DMS153 treated with DMSO at 0.1 percent for 48 hours (cell line): ENCODE results near the gene NUP107.
"Not testable (repeated sequence)": the region's sequence is repeated elsewhere in the genome, so short reads cannot be mapped to it uniquely, and the experiment has no call there.

Experiments used
- DNase-seq: peaks from one replicate; lab custom pipeline; 2025; ENCODE audit not compliant: unreplicated experiment; lab: John Stamatoyannopoulos, UW

The NUP107 gene

GRCh38 chr12:68686595-68687521 lies at the start of gene NUP107:
NUP107 (plus strand) TSS chr12:68686978; CDS start chr12:68687066, 88 bp downstream.
- peak; percentile 99 for DNase-seq

- not testable (repeated sequence) for DNase-seq
These were observed 49.3 kb upstream of the NUP107 start for GRCh38 chr12:68637439-68637838.

- DNase-seq, result no peak
These were observed 48.6 kb upstream of the NUP107 start for GRCh38 chr12:68638171-68638570.

- DNase-seq, result no peak
These were observed 47.9 kb upstream of the NUP107 start for GRCh38 chr12:68638721-68639395.

- no peak for DNase-seq
These were observed 47.4 kb upstream of the NUP107 start for GRCh38 chr12:68639396-68639767.

GRCh38 chr12:68641138-68641537 lies 45.6 kb upstream of the NUP107 start:
- DNase-seq, result no peak

GRCh38 chr12:68646484-68646883 lies 40.3 kb upstream of the NUP107 start:
- DNase-seq, result no peak

GRCh38 chr12:68647507-68647906 lies 39.3 kb upstream of the NUP107 start:
- DNase-seq, result no peak

GRCh38 chr12:68648179-68648578 lies 38.6 kb upstream of the NUP107 start:
- no peak for DNase-seq

GRCh38 chr12:68665016-68665569 lies 21.7 kb upstream of the NUP107 start:
- DNase-seq, result no peak

GRCh38 chr12:68667291-68667690 lies 19.5 kb upstream of the NUP107 start:
- DNase-seq, result no peak

GRCh38 chr12:68667896-68668295 lies 18.9 kb upstream of the NUP107 start:
- DNase-seq, result peak; percentile 16

- no peak for DNase-seq
These were observed 15.6 kb upstream of the NUP107 start for GRCh38 chr12:68671179-68671578.

GRCh38 chr12:68673788-68674187 lies 13.0 kb upstream of the NUP107 start:
- DNase-seq, result no peak

- no peak for DNase-seq
These were observed 12.4 kb upstream of the NUP107 start for GRCh38 chr12:68674376-68674775.

GRCh38 chr12:68675101-68675842 lies 11.5 kb upstream of the NUP107 start:
- no peak for DNase-seq

GRCh38 chr12:68676854-68677253 lies 9.9 kb upstream of the NUP107 start:
- not testable (repeated sequence) for DNase-seq

GRCh38 chr12:68686262-68686594 lies 550 bp upstream of the NUP107 start:
- DNase-seq, result no peak

GRCh38 chr12:68695454-68695853 lies 8.7 kb downstream of the NUP107 start:
- no peak for DNase-seq

GRCh38 chr12:68699486-68699885 lies 12.7 kb downstream of the NUP107 start:
- DNase-seq, result no peak

- no peak for DNase-seq
These were observed 41.0 kb downstream of the NUP107 start for GRCh38 chr12:68727776-68728175.
